HG02623 (cell line): ENCODE measurements around the gene C8B.

ENCODE experiments used
- ATAC-seq: cut with Tn5 transposase; IDR thresholded peaks from one replicate; pipeline ENCODE4 v1.9.1; 2021; ENCODE audit warnings: moderate library complexity; ENCODE audit not compliant: unreplicated experiment

C8B gene

DNA sequence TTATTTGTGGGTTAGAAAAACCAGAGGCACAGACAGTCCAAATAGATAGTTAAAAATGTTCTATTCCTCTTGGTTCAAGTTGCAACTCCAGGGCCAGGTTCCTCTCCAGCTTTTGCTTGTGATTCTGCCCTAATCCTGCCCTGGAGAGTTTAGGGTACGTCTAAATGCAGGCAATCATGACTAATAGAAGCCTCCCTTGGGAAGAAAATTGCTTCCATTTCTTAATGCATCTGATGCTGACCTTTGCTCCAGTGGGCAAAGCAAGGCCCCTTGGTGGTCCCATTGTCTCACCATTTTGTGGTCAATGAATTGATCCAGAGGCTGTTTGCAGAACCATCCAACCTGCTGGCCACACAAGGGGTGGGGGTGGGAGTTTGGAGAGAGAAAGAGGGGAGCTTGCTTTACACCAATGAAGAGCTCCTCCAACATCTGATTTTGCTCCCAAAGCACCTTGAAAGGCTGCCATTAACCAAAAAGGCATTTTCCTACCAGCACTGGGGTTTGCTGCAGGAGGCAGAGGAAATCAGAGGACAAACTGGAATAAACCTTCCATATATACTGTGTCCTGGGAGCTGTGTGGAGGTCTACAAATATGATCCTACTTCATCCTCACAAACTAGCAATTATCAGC, 31.3 kb downstream of the C8B start:
- no peak for ATAC-seq

DNA sequence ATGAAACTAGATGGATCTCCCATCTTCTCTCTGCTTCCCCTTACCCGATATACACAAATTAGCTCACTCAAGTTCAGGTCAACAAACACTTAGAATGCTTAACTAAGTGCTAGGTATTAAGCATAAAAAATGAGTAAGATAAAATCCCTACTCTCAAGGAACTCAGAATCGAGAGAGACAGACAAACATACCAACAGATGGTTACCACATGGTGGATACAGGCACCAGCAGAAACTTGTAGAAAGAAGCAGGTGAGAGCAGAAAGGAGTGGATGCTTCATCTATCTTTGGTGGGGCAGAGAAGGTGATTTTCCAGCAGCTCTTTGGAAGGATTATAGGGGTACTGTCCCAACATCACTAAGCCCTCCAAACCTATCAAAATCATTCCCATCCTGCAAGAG, 32.2 kb downstream of the C8B start:
- no peak for ATAC-seq

GRCh38 chr1:56933161-56933560, 32.7 kb downstream of the C8B start:
- no peak for ATAC-seq

- no peak for ATAC-seq
Measured at GRCh38 chr1:56931686-56932085, 34.1 kb downstream of the C8B start.

GRCh38 chr1:56931211-56931610, 34.6 kb downstream of the C8B start:
- no peak for ATAC-seq

DNA sequence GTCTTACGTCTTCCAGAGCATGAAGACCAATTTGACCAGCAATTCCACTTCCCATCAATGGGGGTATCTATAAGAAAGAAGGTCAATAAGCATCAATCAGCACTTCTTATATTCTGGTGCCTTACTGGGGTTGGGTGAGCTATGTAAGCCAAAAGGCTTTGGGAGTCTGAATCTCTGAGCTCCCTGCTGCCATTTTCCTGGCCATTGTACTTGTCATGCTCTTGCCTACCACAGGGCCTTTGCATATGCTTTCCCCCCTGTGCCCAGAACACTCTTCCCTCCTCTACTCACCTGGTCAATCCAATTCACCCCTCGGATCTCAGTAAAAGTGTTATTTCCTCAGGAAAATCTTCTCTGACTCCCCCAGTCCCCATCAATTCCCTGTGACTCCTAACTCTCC, 36.3 kb downstream of the C8B start:
- no peak for ATAC-seq

- no peak for ATAC-seq
Measured at GRCh38 chr1:56927986-56928385, 37.8 kb downstream of the C8B start.

DNA sequence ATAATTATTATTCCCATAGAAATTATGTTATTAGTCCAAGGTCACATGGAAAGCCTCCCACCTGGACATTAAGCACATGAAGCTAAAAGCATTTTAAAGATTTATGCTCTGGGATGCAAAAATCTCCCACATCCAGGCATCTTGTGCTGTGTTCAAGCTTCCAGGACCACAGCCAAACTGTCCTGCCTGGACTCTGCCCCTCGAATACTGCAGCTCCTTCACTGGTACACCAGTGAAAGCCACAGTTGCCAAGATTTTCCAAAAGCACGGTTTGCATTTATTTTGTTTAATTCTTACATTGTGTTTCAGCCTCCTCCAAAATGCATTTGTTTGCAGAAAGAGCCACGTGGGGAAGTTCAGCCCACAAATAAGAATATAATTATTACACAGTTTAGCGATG, 38.6 kb downstream of the C8B start:
- ATAC-seq = no peak

DNA sequence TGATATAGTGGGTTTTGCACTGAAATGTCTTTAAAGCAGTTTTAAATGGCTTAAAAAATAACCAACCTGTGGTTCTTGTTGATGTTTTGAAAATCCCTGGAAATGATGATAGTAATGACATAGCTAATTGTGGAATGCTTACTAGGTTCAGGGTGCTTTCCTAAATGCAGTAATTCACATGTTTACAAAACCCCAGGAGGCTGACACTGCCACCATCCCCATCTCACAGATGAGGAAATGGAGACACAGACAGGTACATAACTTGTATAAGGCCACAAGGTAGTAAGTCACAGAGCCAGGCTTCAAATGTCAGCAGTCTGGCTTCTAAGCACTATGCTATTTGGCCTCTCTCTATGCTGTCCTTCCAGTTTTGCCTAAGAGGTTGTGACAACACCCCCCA, 40.6 kb downstream of the C8B start:
- no peak for ATAC-seq

GRCh38 chr1:56924116-56924515, 41.7 kb downstream of the C8B start:
- no peak for ATAC-seq

GRCh38 chr1:56923201-56923600, 42.6 kb downstream of the C8B start:
- no peak for ATAC-seq

DNA sequence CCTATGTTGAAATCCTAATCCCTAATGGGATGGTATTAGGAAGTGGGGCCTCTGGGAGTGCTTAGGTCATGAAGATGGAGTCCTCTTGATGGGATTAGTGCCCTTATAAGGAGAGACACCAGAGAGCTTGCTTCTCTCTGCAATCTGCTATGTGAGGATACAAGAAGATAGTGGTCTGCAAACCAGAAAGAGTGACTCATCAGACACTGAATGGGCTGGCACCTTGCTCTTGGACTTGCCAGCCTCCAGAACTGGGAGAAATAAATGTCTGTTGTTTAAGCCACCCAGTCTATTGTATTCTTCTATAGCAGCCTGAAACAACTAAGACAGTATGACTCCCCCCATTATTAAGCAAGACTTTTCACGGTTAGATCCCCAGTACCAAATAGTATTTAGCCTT, 43.3 kb downstream of the C8B start:
- no peak for ATAC-seq

- no peak for ATAC-seq
Measured at GRCh38 chr1:56922070-56922469, 43.7 kb downstream of the C8B start.

DNA sequence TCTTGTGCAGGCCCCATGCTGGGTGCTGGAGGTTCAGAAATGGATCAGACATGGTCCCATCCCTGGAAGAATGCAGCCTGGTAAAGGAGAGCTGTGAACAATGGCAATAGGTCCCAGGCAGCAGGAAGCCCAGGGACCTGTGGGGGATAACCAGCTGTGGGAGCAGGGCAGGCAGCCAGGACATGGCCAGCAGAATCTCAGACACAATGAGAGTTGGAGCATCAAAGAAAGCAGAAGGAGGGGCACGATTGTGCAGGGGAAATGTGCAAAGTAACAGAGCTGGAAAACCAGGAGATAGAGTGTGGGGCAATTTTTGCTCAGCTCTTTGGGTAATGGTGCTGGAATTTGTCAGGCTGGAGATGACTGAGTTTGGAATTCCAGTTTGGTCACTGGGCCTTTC, 44.3 kb downstream of the C8B start:
- ATAC-seq = no peak

DNA sequence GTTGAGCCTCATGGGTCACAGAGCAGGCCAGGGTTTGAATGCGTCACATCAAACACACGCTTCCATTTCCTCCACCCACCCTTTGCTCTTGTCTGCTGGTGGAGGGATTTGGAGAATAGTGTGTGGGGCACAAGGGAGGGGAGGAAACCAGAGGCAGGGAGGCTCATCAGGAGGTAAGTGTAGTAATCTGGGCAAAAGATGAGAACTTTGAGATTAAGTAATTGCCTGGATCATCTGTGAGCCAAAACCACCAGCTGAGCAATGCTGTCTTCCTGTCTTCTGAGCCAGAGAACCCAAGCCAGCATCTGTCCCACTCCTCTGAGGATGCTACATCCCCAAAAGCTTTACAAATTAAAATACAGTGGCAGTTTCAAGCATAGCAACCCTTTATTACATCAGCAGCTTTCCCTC, 45.2 kb downstream of the C8B start:
- ATAC-seq = no peak

DNA sequence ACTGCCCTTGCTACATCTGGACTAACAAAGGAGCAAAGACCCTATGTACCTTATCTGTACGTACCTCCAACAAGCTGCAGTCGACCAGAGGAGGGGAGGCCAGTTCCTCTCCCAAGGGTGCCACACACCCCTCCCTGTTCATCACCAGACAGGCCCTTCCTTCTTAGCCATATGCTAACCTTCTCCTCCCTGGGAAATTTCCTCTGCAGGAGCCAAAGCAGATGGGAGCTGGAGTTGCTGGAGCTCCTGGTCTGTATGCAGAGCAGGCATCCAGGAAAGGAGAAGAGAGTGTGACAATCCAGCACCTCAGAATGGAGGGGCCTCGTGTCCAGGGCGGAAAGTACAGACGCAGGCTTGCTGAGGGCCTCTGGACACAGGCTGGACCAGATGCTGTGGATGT, 48.5 kb downstream of the C8B start:
- ATAC-seq = no peak

DNA sequence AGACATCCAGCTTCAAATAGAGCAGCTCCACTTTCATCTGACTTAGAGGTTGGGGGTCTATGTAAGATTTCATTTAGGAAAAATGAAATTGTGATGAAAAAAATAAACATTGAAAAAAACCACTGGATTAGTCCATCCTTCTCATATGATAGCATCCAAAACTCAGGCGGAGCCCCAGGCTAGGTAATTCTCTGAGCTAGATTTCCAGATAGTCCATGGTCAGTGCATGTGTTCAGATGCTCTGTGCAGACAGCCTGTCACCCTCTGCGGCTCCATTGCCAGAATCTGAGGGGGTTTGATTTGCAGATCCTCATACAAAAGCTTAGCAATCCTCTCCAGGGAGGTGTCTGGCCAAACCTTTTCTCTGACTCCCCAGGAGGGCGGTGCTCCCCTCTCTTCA, 49.2 kb downstream of the C8B start:
- no peak for ATAC-seq

DNA sequence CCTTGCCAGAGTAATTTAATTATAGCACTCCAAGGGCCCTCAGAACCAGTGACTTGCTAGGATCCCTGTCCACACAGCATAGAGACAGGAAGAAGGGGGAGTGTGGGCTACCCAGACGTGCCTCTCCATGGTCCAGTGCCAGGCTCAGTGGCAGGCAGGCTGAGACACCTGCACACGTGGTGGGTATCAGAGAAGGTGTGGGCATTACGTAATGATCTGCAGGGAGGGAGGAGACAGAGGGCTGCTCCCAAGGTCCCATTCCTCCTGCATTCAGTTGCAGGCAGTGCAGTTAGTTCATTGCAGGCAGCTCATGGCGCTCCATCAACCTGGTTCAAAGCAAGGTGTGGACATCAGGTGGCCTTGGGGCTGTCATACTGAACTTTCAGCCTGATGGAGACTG, 49.9 kb downstream of the C8B start:
- ATAC-seq = no peak

- ATAC-seq = no peak
Measured at GRCh38 chr1:56912325-56912724, 53.5 kb downstream of the C8B start.

DNA sequence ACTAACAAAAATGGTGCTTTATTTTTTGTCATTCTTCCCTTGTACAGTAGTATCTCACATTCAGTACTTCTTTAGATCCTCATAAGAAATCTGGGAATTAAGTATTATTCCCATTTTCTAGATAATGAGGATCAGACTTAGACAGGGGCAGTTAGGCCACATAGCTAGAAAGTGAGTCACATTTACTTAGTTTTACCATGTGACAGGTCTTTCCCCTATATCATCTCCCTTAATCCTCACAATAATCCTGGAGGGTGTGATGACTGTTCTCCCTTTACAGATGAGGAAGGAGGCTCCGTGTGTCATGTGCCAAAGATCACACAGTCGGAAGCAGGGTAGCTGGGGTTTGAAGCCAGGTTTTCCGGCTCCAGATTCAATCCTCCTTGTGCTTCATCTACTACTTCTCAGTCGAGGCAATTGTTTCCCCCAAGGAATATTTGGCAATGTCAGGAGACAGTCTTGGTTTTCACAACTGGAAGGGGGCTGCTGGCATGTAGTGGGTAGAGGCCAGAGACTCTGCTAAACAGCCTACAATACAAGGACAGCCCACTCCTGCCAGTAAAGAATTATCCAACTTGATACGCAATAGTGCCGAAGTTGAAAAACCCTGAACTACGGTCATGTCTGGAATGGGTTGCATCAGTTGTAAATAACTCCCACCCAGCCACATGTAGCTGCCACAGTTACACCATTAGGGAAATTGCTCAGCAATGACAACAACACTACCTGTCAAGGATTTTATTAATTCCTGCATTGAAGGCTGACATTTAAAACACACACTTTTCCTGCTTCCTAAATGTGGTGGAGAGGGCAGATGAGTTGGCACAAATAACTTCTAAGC, 54.5 kb downstream of the C8B start:
- no peak for ATAC-seq

- ATAC-seq = no peak
Measured at GRCh38 chr1:56910441-56910985, 55.3 kb downstream of the C8B start.

- ATAC-seq = no peak
Measured at GRCh38 chr1:56908619-56909221, 57.1 kb downstream of the C8B start.
